Adrenal gland (tissue), 5 donors: ENCODE results near the gene ERVFRD-1.

Source experiments
- CTCF ChIP-seq, 6 experiments: fragments of 450-650 bp in 4 of 6; fragments of 200-600 bp in 2 of 6; sonication (generic) in 1 of 6; IDR thresholded peaks; 1 replicate in 5 of 6; 2 replicates in 1 of 6; pipeline versions ENCODE4 v1.5.1 to v1.8.0; 2016 to 2021; ENCODE audit warnings: antibody characterized with exemption in 6 of 6, mild to moderate bottlenecking in 2 of 6, moderate library complexity in 1 of 6
- POLR2A ChIP-seq, 2 donors: fragments of 450-650 bp; IDR thresholded peaks; one replicate each; pipeline ENCODE4 v1.6.1; 2017; ENCODE audit warnings: antibody characterized with exemption in 2 of 2, mild to moderate bottlenecking in 2 of 2, moderate library complexity in 1 of 2
- donor health status: DM: no; HTN: no; CAD: no.

GRCh38 chr6:11062715-11063114 lies 48.8 kb downstream of the ERVFRD-1 start:
- no peak for TF ChIP-seq POLR2A (IDR thresholded peaks at IDR 0.05)
- TF ChIP-seq CTCF (IDR thresholded peaks at IDR 0.05) = no peak
